GM18502 (cell line): ENCODE measurements around the gene DCLK3.

Experiments used
- ATAC-seq: cut with Tn5 transposase; IDR thresholded peaks from one replicate; pipeline ENCODE4 v1.9.1; 2021; ENCODE audit warnings: mild to moderate bottlenecking; ENCODE audit not compliant: unreplicated experiment, poor library complexity

The DCLK3 gene, protein sequence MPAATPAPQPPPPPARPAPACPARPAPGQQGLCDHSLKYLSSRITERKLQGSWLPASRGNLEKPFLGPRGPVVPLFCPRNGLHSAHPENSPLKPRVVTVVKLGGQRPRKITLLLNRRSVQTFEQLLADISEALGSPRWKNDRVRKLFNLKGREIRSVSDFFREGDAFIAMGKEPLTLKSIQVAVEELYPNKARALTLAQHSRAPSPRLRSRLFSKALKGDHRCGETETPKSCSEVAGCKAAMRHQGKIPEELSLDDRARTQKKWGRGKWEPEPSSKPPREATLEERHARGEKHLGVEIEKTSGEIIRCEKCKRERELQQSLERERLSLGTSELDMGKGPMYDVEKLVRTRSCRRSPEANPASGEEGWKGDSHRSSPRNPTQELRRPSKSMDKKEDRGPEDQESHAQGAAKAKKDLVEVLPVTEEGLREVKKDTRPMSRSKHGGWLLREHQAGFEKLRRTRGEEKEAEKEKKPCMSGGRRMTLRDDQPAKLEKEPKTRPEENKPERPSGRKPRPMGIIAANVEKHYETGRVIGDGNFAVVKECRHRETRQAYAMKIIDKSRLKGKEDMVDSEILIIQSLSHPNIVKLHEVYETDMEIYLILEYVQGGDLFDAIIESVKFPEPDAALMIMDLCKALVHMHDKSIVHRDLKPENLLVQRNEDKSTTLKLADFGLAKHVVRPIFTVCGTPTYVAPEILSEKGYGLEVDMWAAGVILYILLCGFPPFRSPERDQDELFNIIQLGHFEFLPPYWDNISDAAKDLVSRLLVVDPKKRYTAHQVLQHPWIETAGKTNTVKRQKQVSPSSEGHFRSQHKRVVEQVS

DNA sequence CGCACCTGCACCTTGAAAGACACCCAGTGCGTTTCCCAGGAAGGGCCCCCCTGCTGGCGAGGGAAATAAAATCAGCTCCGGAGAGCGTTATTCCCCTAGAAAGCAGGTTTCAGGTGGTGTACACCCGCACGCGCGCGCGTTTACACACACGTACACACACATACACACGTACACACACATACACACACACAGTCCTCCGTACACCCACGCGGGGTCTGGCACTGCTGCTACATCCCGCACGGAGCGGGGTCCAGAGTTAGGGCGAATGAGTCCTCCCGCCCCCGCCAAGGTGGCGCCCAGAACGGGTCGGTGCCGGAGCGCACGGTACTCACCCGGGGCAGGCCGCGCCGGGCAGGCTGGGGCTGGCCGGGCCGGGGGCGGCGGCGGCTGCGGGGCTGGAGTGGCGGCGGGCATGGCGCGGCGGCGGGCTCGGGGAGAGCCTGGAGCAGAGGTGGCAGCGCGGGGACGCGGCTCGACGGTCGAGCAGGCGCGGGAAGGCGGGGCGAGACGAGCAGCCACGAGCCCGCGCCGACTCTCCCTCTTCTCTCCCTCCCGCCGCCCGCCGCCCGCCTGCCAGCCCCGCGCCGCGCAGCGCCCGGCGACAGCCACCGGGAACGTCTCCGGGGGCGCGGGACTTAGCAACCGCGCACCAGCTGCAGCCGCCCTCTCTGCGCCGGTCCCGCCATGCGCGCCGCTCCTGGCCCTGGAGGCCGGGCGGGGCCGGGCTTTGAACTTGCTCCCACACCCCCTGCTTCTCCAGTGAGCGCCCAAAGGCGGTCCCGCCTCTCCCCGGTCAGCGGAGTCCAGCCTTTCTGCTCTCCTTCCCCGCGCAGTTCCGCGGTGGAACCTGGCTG lies at the start of gene DCLK3:
DCLK3 (minus strand) TSS at position 704 of the 854 bp plus-strand sequence; CDS start at position 414, 290 bp downstream.
- no peak for ATAC-seq

DNA sequence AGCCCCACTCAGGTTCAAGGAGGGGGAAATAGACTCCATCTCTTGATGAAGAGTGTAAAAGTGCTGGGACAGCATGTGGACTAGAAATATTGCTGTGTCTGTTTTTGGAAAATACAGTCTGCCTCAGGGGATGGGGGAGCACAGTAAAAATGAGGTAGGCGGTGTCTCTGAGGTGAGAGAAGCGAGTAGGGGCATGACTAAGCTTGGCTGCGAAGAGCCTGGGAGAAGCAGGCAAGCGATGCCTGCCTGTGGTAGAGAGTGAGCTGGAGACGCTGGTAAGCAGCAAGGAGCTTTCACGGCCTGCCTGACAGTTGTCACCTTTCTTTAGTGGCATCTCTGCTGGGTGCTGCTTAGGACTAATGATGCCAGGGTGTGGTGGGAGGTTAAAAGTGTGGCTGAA lies 49.0 kb upstream of the DCLK3 start:
- no peak for ATAC-seq

DNA sequence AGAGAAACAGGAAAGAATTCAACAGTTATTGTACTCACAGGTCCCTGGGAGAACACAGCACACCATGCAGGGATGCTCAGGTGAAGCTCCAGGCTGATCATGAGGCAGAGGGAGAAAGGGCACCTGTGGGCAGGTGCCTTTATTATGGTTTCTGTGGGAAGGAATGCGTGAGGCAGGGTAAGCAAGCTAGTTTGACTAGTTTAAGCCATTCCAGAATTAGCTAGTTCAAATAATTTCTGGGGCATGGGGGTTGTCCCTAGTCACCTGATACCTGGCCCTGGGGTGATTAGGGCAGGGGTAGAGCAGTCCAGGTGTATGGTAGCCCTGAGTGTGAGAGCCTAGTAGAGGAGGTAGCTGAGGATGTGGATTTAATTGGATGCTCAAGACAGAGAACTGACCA lies 47.9 kb upstream of the DCLK3 start:
- no peak for ATAC-seq

DNA sequence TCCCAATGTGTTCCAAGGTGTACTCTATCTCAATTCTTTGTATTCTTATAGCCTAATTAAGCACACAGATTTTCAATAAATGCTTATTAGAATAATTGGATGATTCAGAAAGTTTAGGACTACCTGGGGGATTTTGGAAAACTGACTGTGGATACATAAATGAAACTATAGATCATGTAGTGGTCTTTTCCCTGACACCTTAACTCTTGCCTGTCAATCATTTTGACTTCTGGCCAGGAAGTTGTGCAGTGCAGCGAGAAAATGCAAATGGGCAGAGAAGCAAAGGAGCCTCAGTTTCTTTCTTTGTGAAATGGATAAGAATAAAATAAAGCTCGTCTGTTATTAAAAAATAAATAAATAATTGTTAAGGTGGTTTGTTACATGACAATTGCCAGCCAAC lies 47.4 kb upstream of the DCLK3 start:
- no peak for ATAC-seq

DNA sequence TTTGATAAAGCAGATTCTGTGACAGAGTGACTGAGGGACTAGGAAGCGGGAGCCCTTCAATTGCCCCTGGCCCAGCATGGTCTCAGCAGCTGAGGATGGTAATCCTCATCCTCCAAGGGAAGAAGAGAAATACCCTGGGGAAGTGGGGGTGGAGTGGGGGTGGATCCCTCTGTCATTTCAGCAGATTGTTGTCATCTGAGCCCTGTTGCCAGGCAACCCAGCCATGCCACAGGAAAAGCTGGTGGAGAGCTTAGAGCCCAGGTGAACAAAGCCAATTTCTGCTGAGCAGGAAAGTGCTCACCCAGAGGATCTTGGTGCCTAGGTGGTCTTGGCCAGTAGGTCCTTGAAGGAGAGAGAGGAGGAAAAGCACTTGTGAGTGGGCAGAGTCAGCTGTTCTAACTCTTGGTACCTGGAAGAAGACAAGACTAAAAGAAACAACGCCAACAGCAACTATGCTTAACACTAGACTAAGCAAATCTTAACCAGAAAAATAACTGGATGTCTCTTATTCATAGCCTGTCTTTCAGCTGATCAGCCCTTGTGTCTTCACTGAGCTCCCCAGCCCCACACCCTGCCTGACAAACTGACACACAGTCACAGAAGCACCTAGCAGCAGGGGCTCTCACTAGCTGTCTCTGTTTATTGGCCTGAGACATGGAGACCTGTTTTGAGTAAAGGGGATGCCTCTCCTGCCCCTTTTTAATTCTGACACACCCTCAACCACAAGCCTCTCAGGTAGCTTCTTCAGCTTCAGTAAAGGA lies 40.1 kb upstream of the DCLK3 start:
- ATAC-seq: no peak

DNA sequence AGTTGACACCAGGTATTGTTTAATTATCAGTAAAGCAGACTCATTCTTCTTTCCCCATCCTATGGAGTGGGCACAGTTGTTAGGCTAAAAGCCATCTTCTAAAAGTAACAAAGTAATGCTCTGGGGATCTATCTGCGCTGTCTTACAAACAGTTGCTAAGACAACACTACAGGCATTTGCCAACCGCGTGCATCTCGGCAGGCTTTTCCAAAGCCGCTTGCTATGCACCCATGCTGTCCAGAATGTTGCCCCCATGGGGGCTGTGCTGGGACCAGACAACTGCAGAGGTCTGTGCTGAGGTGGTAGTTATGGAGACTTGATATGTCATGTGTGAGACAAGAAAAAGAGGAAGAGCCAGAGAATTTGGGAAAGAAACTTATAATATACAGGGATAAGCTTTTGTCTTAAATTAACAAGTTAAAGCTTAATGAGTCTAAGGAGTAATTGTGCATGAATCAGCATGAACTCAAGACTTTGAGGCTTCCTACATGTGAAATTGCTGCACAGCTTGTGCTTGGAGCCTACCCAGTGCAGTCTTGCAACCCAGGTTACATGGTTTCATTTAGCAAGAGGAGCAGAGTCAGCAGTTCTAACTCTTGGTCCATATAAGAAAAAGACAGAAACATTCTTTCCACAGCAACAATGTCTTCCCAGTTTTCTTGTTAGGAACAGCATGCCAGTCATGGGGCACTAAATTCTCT lies 38.9 kb upstream of the DCLK3 start:
- ATAC-seq: no peak

DNA sequence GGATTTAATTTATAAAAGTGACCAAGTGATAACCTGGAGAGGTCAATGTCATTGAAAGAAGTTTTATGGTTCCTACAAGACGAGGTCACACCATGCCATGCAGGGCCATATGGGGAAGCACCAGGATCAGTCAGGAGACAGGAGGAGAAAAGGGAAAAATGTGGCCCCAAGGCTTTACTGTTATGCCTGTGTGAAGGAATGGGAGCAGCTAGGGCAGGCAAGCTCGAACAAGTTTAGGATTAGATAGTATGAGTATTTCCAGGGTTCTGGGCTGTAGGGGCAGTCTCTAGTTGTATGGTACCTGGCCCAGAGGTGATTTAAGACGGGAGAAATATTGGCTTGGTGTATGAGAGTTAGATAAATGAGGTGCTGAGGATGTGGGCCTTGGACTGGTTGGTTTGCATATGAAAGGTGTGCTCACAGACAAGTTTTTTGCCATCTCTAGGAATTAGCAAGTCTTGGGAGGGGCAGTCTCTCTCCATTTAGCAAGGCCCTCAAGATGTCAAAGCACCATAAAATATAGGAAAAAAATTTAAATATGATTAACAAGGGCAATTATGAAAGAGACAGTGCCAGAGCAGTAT lies 36.3 kb upstream of the DCLK3 start:
- ATAC-seq: no peak

DNA sequence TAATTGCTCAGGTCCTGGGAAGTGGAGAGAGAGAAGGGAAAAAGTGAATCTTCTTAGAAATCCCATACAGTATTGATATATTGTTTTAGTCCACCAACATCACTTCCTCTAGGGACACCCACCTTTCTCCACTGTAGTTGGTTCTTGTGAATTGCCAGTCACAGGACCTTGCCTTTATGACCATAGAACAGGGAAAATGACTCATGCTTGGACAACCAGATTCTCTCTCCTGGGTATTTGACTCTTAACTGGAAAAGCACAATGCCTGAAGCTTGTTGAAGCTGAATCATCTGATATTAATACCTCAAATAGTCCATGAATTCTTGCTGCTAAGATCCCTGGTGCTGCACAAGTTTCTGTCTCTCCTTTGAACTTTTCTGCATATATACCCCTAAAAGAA lies 32.5 kb upstream of the DCLK3 start:
- ATAC-seq: no peak

DNA sequence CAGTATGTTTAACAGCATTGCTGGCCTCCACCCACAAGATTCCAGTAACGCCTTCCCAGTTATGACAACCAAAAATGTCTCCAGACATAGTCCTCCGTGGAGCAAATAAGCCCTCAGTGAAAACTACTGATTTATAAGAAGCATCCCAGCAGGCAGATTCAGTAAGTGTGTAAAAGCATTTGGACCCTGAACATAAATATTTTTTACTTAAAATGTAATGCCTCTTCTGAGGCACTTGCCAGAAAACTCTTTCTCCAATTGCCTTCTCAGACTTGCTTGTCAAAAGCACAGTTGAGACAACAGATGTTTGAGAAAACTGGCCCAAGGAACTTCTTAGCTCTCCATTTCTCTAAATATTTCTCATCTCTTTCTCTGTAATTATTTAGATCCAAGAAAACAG lies 31.8 kb upstream of the DCLK3 start:
- no peak for ATAC-seq

DNA sequence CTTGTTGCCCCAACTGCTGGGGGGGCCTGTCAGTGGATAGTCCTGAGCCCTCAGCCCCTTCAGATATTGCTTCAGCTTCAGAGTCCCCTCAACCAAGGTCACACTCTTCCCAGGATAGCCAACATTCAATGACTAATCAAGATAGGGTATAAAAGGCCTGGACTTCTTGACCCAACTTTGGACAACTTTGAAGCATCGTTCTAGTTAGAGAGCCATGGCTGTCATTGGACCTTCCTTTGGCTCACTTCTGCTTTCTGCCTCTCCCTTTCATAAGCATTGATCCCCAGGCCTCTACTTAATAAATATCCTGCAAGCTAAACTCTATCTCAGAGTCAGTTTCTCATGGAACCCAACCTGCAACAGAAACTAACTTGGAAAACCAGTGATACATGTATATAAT lies 31.3 kb upstream of the DCLK3 start:
- no peak for ATAC-seq

DNA sequence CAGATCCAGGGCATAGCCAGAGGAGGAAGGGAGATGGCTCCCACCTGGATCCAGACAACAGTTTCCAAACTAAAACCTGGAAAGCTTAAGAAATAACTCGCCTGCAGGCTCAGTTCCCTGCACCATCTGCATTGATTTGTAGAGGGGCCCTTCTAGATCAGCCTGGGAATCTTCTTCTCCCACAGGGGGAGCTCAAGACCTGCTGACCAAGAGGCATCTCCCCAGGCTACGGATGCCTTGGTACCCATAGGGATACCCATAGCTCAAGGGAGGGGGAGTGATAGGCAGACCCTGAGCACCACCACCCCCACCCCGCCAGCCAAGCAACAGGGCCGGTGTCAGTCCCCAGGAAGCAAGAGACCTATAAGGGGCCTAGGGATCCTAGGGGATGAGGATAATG lies 28.0 kb upstream of the DCLK3 start:
- ATAC-seq: peak; percentile 49

DNA sequence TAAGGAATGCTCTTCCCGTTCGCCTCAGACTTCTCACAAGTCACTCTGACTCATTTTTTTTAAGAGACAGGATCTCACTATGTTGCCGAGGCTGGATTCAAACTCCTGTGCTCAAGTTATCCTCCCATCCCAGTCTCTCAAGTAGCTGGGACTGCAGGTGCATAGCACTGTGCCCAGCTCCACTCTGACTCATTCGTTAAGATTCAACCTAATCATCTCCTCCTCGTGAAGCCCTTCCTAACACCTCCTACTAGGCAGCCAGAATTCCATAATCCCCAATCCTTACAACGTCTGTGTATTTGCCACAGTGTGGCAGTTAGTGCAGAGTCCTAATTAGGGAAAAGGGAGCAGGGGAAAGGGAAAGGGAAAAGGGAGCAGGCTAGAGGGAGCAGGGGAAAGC lies 26.4 kb upstream of the DCLK3 start:
- no peak for ATAC-seq

DNA sequence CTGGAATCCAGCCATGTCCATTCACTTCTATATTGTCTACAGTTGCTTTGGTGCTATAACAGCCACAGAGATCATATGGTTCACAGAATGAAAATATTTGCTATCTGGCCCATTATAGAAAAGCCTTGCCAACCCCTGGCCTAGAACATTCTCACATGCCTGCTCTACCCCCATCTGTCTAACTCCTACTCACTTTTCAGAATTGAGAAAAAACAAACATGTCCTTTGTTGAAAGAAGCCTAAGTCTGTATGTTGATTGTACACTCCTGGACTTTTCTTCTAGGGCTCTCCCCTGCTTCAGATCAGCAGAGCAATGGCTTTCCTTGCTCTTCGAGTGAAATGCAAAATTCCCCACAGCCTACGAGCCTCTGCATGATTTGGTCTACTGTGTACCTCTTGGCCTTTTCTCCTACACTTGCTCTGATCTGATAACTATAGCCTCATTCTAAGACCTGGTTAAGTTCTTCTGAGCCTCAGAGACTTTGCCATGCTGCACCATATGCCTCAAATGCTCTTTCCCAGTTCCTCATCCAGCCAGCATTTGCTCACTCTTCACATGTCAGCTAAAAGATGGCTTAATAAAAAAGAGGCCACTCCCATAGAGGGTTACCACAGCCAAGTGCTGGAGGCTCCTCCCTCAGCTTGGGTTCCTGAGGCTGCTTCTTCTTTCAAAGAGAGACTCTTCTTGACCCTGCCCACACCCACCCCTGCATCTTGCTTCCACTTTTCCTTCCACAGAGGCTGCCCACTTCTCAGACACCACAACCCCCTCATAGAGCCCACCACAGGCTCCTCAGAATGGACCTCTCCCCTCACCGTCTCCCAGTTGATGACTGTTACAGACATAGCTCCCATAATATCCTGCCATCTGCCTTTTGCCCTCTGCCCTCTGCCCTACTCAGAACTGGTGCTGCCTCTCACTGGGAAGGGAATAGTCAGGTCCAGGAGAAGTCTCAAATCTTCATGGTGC lies 22.9 kb upstream of the DCLK3 start:
- ATAC-seq: no peak

DNA sequence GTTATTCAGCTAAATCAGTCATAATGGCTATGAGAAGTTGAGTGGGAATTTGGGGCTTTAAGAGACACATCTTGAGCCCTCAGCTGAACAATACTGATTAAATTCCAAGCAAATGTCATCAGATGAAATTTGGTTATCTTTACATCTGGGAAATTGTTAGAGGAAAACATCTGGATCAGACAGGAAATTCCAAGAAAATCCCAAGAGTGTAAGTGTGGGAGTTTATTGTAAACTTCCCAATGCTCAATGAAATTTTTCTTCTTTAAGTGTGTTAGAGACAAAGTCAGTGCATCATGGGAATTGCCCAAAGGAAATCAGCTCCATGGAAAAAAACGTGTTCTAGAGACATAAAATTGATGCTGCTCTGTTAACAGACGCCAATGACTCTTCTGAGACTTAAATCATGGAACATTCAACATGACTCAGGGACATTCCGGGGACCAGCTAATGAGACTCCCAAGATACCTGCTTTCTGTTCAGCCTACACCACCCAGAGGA lies 19.8 kb upstream of the DCLK3 start:
- no peak for ATAC-seq

DNA sequence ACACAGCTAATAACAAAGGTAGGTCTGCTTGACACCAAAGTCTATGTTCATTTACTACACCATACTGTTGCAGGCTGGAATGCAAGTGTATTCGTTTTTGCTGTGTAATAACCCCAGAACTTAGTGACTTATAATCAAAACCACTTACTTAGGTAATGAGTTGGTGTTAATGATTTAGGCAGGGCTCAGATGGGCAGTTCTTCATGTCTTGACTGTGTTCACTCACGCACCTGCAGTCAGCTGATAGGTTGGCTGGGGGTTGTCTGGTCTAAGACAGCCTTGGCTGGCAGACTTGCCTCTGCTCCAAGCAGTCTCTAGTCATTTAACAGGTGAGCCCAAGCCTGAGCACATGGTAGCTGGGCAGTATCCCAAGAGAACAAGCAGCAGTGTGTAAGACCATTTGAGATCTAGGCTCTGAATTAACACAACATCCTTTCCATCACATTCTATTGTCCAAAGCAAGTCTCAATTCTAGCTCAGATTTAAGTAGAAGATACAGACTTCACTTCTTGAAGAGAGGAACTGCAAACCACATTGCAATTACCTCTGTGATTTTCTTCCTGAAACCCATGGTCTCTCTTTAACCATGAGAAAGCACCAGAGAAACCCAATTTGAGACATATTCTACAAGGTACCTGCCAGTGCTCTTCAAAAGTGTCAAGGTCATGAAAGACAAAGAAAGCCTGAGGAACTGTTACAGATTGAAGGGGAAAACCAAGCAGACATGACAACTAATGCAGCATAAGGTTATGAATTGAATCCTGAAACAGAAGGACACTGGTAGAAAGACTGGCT lies 13.3 kb upstream of the DCLK3 start:
- ATAC-seq: peak; percentile 48

DNA sequence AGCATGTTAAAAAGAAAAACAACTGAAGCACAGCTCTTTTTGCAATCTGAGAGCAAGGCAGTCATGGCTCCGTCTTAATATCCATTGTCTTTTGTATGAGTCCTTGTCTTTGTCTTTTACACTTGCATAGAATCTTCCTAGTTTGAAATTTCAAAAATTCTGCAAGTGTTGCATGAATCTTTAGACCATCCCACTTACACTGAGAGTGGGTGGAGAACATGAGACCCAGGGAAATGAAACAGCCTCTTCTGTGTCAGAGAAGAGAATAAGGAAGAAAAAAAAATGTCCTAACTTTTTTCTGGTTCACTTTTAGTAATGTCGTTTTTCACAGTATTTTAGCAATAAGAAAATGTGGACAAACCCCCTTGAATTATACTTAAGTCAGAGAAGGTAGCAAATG lies 12.1 kb upstream of the DCLK3 start:
- ATAC-seq: no peak

DNA sequence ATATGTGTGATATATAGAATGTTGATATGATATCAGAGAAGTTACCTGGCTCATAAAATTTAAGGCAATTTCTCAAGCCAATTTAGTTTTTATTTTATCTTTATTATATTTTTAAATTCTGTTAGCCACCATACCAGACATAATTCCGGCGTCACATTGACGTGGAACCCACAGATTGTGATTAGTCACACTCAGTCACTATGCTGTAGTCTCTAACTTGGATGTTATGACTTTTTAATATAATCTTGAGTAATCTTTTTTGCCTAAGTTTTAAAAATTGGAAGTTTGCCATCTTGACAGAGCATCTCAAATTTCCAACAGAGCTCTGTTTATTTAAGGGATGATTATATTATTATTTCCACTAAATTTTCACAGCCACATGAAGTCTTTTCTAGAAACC lies 9.7 kb upstream of the DCLK3 start:
- ATAC-seq: no peak
